H9 (cell line): ENCODE results near the gene KRT15. TPM values are rescaled to one million over a fixed set of nuclear protein-coding genes. Genes with fewer than 3 reads are reported as not detected.
A peak's percentile ranks its signal among the peaks of the same experiment; 100 is the strongest.

Experiments used
- DNase-seq: peaks from one replicate; pipeline ENCODE4 v3.0.0-alpha.2; 2017
- H2AFZ ChIP-seq: one replicate; pipeline ENCODE4 v1.6.1; 2013; ENCODE audit warnings: mild to moderate bottlenecking, low read length, control low read depth, moderate library complexity
- H2AK5ac ChIP-seq: 2 replicates; pipeline ENCODE4 v1.6.1; 2013; ENCODE audit warnings: low read length, control low read depth, mixed read lengths; ENCODE audit not compliant: insufficient read length
- H2BK120ac ChIP-seq: one replicate; pipeline ENCODE4 v1.6.1; 2013; ENCODE audit warnings: low read depth, mild to moderate bottlenecking, low read length, control low read depth, inconsistent platforms; ENCODE audit not compliant: poor library complexity, severe bottlenecking
- H2BK12ac ChIP-seq: 2 replicates; pipeline ENCODE4 v1.6.1; 2013; ENCODE audit warnings: low read length, control low read depth, mixed read lengths, low read depth; ENCODE audit not compliant: insufficient read length
- H2BK15ac ChIP-seq: 2 replicates; pipeline ENCODE4 v1.6.1; 2013; ENCODE audit warnings: low read depth, low read length, control low read depth
- H2BK20ac ChIP-seq: one replicate; pipeline ENCODE4 v1.6.1; 2013; ENCODE audit warnings: low read depth, mild to moderate bottlenecking, low read length, control low read depth, inconsistent platforms; ENCODE audit not compliant: poor library complexity, severe bottlenecking
- H2BK5ac ChIP-seq: 2 replicates; pipeline ENCODE4 v1.6.1; 2013; ENCODE audit warnings: low read length, control low read depth, mixed read lengths; ENCODE audit not compliant: insufficient read length
- H3K14ac ChIP-seq: 2 replicates; pipeline ENCODE4 v1.6.1; 2013; ENCODE audit warnings: low read length, control low read depth; ENCODE audit not compliant: insufficient read depth
- H3K18ac ChIP-seq: 2 replicates; pipeline ENCODE4 v1.6.1; 2013; ENCODE audit warnings: low read depth, mild to moderate bottlenecking, mixed read lengths, low read length, control low read depth; ENCODE audit not compliant: insufficient read length
- H3K23ac ChIP-seq: 2 replicates; pipeline ENCODE4 v1.6.1; 2013; ENCODE audit warnings: low read length, control low read depth, mixed read lengths, low read depth; ENCODE audit not compliant: insufficient read length
- H3K23me2 ChIP-seq: 2 replicates; pipeline ENCODE4 v1.6.1; 2013; ENCODE audit warnings: low read depth, mild to moderate bottlenecking, mixed read lengths, low read length, control low read depth; ENCODE audit not compliant: insufficient read length, poor library complexity, severe bottlenecking
- H3K27ac ChIP-seq: 2 replicates; pipeline ENCODE4 v1.5.1; 2013; ENCODE audit warnings: low read length, control low read depth, mixed read lengths, low read depth; ENCODE audit not compliant: insufficient read length
- H3K27me3 ChIP-seq: 2 replicates; pipeline ENCODE4 v1.6.1; 2013; ENCODE audit warnings: low read length, control low read depth, inconsistent platforms; ENCODE audit not compliant: insufficient read depth
- H3K4ac ChIP-seq: 2 replicates; pipeline ENCODE4 v1.6.1; 2013; ENCODE audit warnings: low read depth, mild to moderate bottlenecking, control low read depth, inconsistent platforms, low read length, moderate library complexity
- H3K4me1 ChIP-seq: 2 replicates; pipeline ENCODE4 v1.6.1; 2013; ENCODE audit warnings: low read length, control low read depth, inconsistent platforms; ENCODE audit not compliant: insufficient read depth
- H3K4me2 ChIP-seq: 2 replicates; pipeline ENCODE4 v1.6.1; 2013; ENCODE audit warnings: low read length, control low read depth, mixed read lengths; ENCODE audit not compliant: insufficient read length, insufficient read depth
- H3K56ac ChIP-seq: 2 replicates; pipeline ENCODE4 v1.6.1; 2013; ENCODE audit warnings: low read depth, mild to moderate bottlenecking, mixed read lengths, low read length, control low read depth; ENCODE audit not compliant: insufficient read length
- H3K79me1 ChIP-seq: 2 replicates; pipeline ENCODE4 v1.6.1; 2013; ENCODE audit warnings: low read depth, mild to moderate bottlenecking, moderate library complexity, low read length, control low read depth, inconsistent platforms; ENCODE audit not compliant: insufficient read depth, poor library complexity, severe bottlenecking
- H3K79me2 ChIP-seq: 2 replicates; pipeline ENCODE4 v1.6.1; 2013; ENCODE audit warnings: low read length, control low read depth, inconsistent platforms; ENCODE audit not compliant: insufficient read depth
- H3K9ac ChIP-seq: 2 replicates; pipeline ENCODE4 v1.6.1; 2013; ENCODE audit warnings: low read length, control low read depth, mixed read lengths; ENCODE audit not compliant: insufficient read length; ENCODE audit errors: extremely low read depth
- H3K9me3 ChIP-seq: one replicate; pipeline ENCODE4 v1.6.1; 2013; ENCODE audit warnings: low read depth, low read length, inconsistent platforms; ENCODE audit not compliant: control insufficient read depth
- H3T11ph ChIP-seq: one replicate; pipeline ENCODE4 v1.6.1; 2013; ENCODE audit warnings: mild to moderate bottlenecking, low read length, control low read depth, inconsistent platforms
- H4K20me1 ChIP-seq: one replicate; pipeline ENCODE4 v1.6.1; 2013; ENCODE audit not compliant: control insufficient read depth, insufficient read length, insufficient read depth
- H4K5ac ChIP-seq: 2 replicates; pipeline ENCODE4 v1.6.1; 2013; ENCODE audit warnings: low read depth, mild to moderate bottlenecking, mixed read lengths, low read length, control low read depth; ENCODE audit not compliant: insufficient read length
- H4K8ac ChIP-seq: replicated peaks from 2 replicates; pipeline ENCODE4 v1.6.1; 2013; ENCODE audit warnings: low read length, control low read depth, mixed read lengths, low read depth; ENCODE audit not compliant: insufficient read length
- H4K91ac ChIP-seq: 2 replicates; pipeline ENCODE4 v1.6.1; 2013; ENCODE audit warnings: low read depth, mild to moderate bottlenecking, moderate library complexity, mixed read lengths, low read length, control low read depth; ENCODE audit not compliant: insufficient read length
- H3K27ac Mint-ChIP-seq, 3 experiments: 2 replicates in 2 of 3; 3 replicates in 1 of 3; pipeline ENCODE4 v1.8.0; 2020 to 2021; ENCODE audit warnings: mixed read lengths in 3 of 3, mild to moderate bottlenecking in 1 of 3, moderate library complexity in 1 of 3
- H3K27me3 Mint-ChIP-seq: 2 replicates; pipeline ENCODE4 v1.8.0; 2021; ENCODE audit warnings: low read depth, mild to moderate bottlenecking, moderate library complexity, mixed read lengths
- H3K36me3 Mint-ChIP-seq, 3 experiments: 2 replicates in 2 of 3; 3 replicates in 1 of 3; pipeline ENCODE4 v1.8.0; 2020 to 2021; ENCODE audit warnings: low read depth in 3 of 3, mixed read lengths in 3 of 3; ENCODE audit not compliant: insufficient read depth in 1 of 3
- H3K4me1 Mint-ChIP-seq, 2 experiments: 2 replicates each; pipeline ENCODE4 v1.8.0; 2020; ENCODE audit warnings: mixed read lengths in 2 of 2
- H3K4me3 Mint-ChIP-seq, 2 experiments: 2 replicates in 1 of 2; 3 replicates in 1 of 2; pipeline ENCODE4 v1.8.0; 2020 to 2021; ENCODE audit warnings: mild to moderate bottlenecking in 2 of 2, mixed read lengths in 2 of 2, moderate library complexity in 1 of 2
- H3K9me3 Mint-ChIP-seq, 2 experiments: 2 replicates in 1 of 2; 3 replicates in 1 of 2; pipeline ENCODE4 v1.8.0; 2020; ENCODE audit warnings: mild to moderate bottlenecking in 2 of 2, mixed read lengths in 2 of 2, moderate library complexity in 1 of 2
- WGBS: extraction: QIAGEN DNeasy Blood & Tissue Kit; methylation state at CpG from one replicate; pipeline ENCODE4 v1.1.7; 2013; ENCODE audit warnings: missing lambda C conversion rate, low lambda C conversion rate, mixed read lengths; ENCODE audit not compliant: insufficient read length; ENCODE audit errors: extremely low coverage; 5-methylcytosine and 5-hydroxymethylcytosine counted together
- total RNA-seq: library from RNA; stranded (reverse); gene quantifications from 2 replicates; pipeline ENCODE4 v1.2.1, GENCODE V29; 2021
- TF ChIP-seq, protein P1 (sequence below): fragments of 200-600 bp; sonication (generic); conservative IDR thresholded peaks from 3 replicates; pipeline ENCODE4 v1.8.0; 2021; ENCODE audit warnings: antibody characterized with exemption, mild to moderate bottlenecking

The KRT15 gene
- total RNA-seq, 1 experiment from 2014 or later = 0.87 TPM

DNA sequence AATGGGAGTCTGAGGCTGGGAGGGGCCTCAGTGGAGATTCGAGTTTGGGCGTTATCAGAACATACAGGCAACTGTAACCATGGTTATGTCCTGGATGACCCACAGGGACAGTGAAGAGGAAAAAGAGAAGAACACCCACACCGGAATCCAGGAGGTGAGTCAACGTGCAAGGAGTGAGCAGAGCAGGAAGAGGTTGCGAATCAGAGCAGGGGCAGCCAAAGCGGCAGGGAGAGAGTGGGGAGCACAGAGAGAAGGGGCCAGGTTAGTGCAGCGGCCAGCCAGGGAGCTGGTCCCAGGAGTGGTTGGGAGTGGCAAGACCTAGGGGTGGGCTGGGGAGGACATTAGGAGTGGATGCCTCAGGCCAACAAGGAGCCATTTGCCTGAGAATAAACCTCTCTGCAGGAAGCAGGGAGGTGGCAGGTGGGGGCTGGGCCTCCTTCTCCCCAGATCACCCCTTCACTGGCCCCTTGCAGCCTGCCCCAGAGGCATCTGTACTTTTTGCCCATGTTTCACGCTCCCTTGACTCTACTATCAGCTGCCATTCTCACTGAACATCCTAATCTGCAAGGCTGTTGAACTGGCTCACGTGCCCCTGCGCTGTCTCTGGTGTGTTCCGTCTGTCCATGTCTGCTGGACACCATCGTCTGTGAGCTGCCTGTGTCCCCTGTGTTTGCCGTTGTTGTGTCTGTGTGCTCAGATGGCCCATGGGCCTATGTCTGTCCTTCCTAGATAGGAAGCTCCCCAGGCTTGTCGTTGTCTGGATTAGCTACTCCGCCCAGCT is 18.4 kb downstream of the KRT15 start:
- Histone ChIP-seq H3K27ac (no peak overlapping the region), H3K23ac (no peak overlapping the region), H2BK120ac (no peak overlapping the region), H3K27me3 (no peaks in the 10 kb centered on the region), H4K20me1 (no peaks in the 10 kb centered on the region), H4K8ac (no peak overlapping the region), H3K4me2 (no peak overlapping the region), H4K91ac (no peak overlapping the region), H2AK5ac (no peak overlapping the region), H2BK12ac (no peak overlapping the region), H3K9ac (no peak overlapping the region), H3K4me1 (peaks cover 3% of the 10 kb centered on the region; the same call in 1 of the 2 replicates), H3K56ac (no peak overlapping the region), H3T11ph (no peak overlapping the region), H3K23me2 (no peaks in the 10 kb centered on the region), H3K79me1 (no peaks in the 10 kb centered on the region), H2AFZ (no peak overlapping the region), H2BK20ac (no peak overlapping the region), H2BK5ac (no peak overlapping the region), H3K9me3 (no peaks in the 10 kb centered on the region), H3K18ac (no peak overlapping the region), H3K4ac (no peak overlapping the region), H3K79me2 (no peaks in the 10 kb centered on the region), H4K5ac (no peak overlapping the region), H3K14ac (peak overlapping the region; percentile 21; the same call in 1 of the 2 replicates), H2BK15ac (no peak overlapping the region)
- DNase-seq = peak; percentile 62
- peak overlapping the region in 2 of 3 experiments; percentile 0 to 9; a peak in 2 of 7 replicates for H3K27ac Mint-ChIP-seq
- H3K4me3 Mint-ChIP-seq = no peak overlapping the region
- TF ChIP-seq, protein P1, sequence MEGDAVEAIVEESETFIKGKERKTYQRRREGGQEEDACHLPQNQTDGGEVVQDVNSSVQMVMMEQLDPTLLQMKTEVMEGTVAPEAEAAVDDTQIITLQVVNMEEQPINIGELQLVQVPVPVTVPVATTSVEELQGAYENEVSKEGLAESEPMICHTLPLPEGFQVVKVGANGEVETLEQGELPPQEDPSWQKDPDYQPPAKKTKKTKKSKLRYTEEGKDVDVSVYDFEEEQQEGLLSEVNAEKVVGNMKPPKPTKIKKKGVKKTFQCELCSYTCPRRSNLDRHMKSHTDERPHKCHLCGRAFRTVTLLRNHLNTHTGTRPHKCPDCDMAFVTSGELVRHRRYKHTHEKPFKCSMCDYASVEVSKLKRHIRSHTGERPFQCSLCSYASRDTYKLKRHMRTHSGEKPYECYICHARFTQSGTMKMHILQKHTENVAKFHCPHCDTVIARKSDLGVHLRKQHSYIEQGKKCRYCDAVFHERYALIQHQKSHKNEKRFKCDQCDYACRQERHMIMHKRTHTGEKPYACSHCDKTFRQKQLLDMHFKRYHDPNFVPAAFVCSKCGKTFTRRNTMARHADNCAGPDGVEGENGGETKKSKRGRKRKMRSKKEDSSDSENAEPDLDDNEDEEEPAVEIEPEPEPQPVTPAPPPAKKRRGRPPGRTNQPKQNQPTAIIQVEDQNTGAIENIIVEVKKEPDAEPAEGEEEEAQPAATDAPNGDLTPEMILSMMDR = no peak
- WGBS = no CpG with 5 or more reads among the region's 15 CpGs
- H3K9me3 Mint-ChIP-seq = no peaks in the 10 kb centered on the region
- H3K36me3 Mint-ChIP-seq = no peaks in the 10 kb centered on the region
- peaks cover 4% of the 10 kb centered on the region for H3K27me3 Mint-ChIP-seq
- H3K4me1 Mint-ChIP-seq = peaks cover 39 to 43% of the 10 kb centered on the region in 2 experiments
